ENCODE data around the gene CADM2.

Gene CADM2

GRCh38 chr3:85312331-85312730, 353.5 kb downstream of the CADM2 start:
- Histone ChIP-seq H3K36me3 (ENCODE audit: insufficient read depth) (no peaks in the 10 kb centered on the region), H3K4me1 (ENCODE audit: low read depth, poor library complexity, severe bottlenecking) (no peaks in the 10 kb centered on the region), H3K4me2 (no peak overlapping the region), H3K79me2 (ENCODE audit: insufficient read depth, low read depth) (no peaks in the 10 kb centered on the region), H3K9ac (no peak overlapping the region), H3K27ac (no peak overlapping the region), H3K4me3 (IDR thresholded peaks at IDR 0.05; ENCODE audit: insufficient read depth, low read depth, low read length) (no peak overlapping the region), H4K20me1 (ENCODE audit: insufficient read depth) (no peaks in the 10 kb centered on the region), H3K27me3 (ENCODE audit: insufficient read depth, low read depth) (no peaks in the 10 kb centered on the region), H2AFZ (ENCODE audit: low read depth) (no peak overlapping the region)
- TF ChIP-seq CTCF (conservative IDR thresholded peaks at IDR 0.05; ENCODE audit: low read depth, low read length), result no peak

- Histone ChIP-seq H4K20me1 (ENCODE audit: insufficient read depth) (no peaks in the 10 kb centered on the region), H3K27me3 (ENCODE audit: insufficient read depth, low read depth) (no peaks in the 10 kb centered on the region), H3K27ac (no peak overlapping the region), H3K4me3 (IDR thresholded peaks at IDR 0.05; ENCODE audit: insufficient read depth, low read depth, low read length) (no peak overlapping the region), H3K9ac (no peak overlapping the region), H3K4me1 (ENCODE audit: low read depth, poor library complexity, severe bottlenecking) (no peaks in the 10 kb centered on the region), H3K36me3 (ENCODE audit: insufficient read depth) (no peaks in the 10 kb centered on the region), H3K79me2 (ENCODE audit: insufficient read depth, low read depth) (no peaks in the 10 kb centered on the region), H2AFZ (ENCODE audit: low read depth) (no peak overlapping the region), H3K4me2 (no peak overlapping the region)
- TF ChIP-seq CTCF (conservative IDR thresholded peaks at IDR 0.05; ENCODE audit: low read depth, low read length), result no peak
Observed at GRCh38 chr3:85313380-85313779, 354.6 kb downstream of the CADM2 start.

- Histone ChIP-seq H3K79me2 (ENCODE audit: insufficient read depth, low read depth) (no peaks in the 10 kb centered on the region), H3K27ac (no peak overlapping the region), H3K27me3 (ENCODE audit: insufficient read depth, low read depth) (no peaks in the 10 kb centered on the region), H4K20me1 (ENCODE audit: insufficient read depth) (no peaks in the 10 kb centered on the region), H3K4me3 (IDR thresholded peaks at IDR 0.05; ENCODE audit: insufficient read depth, low read depth, low read length) (no peak overlapping the region), H3K4me1 (ENCODE audit: low read depth, poor library complexity, severe bottlenecking) (no peaks in the 10 kb centered on the region), H3K9ac (no peak overlapping the region), H2AFZ (ENCODE audit: low read depth) (no peak overlapping the region), H3K4me2 (no peak overlapping the region), H3K36me3 (ENCODE audit: insufficient read depth) (no peaks in the 10 kb centered on the region)
- TF ChIP-seq CTCF (conservative IDR thresholded peaks at IDR 0.05; ENCODE audit: low read depth, low read length), result no peak
Observed at GRCh38 chr3:85316252-85316651, 357.5 kb downstream of the CADM2 start.

- Histone ChIP-seq H3K27ac (no peak overlapping the region), H4K20me1 (ENCODE audit: insufficient read depth) (no peaks in the 10 kb centered on the region), H3K27me3 (ENCODE audit: insufficient read depth, low read depth) (no peaks in the 10 kb centered on the region), H3K79me2 (ENCODE audit: insufficient read depth, low read depth) (no peaks in the 10 kb centered on the region), H3K36me3 (ENCODE audit: insufficient read depth) (no peaks in the 10 kb centered on the region), H3K4me1 (ENCODE audit: low read depth, poor library complexity, severe bottlenecking) (no peaks in the 10 kb centered on the region), H3K4me2 (no peak overlapping the region), H3K4me3 (IDR thresholded peaks at IDR 0.05; ENCODE audit: insufficient read depth, low read depth, low read length) (no peak overlapping the region), H2AFZ (ENCODE audit: low read depth) (no peak overlapping the region), H3K9ac (no peak overlapping the region)
- TF ChIP-seq CTCF (conservative IDR thresholded peaks at IDR 0.05; ENCODE audit: low read depth, low read length), result no peak
Observed at GRCh38 chr3:85321892-85322291, 363.1 kb downstream of the CADM2 start.

- no peak for TF ChIP-seq CTCF (conservative IDR thresholded peaks at IDR 0.05; ENCODE audit: low read depth, low read length)
- H3K36me3 ChIP-seq (ENCODE audit: insufficient read depth), result no peaks in the 10 kb centered on the region
Observed at GRCh38 chr3:85330071-85330470, 371.3 kb downstream of the CADM2 start.

More at GRCh38 chr3:85330071-85330470, 371.3 kb downstream of the CADM2 start:
- Histone ChIP-seq H3K4me3 (IDR thresholded peaks at IDR 0.05; ENCODE audit: insufficient read depth, low read depth, low read length) (no peak overlapping the region), H3K79me2 (ENCODE audit: insufficient read depth, low read depth) (no peaks in the 10 kb centered on the region), H2AFZ (ENCODE audit: low read depth) (no peak overlapping the region), H3K4me1 (ENCODE audit: low read depth, poor library complexity, severe bottlenecking) (no peaks in the 10 kb centered on the region), H4K20me1 (ENCODE audit: insufficient read depth) (no peaks in the 10 kb centered on the region), H3K27ac (no peak overlapping the region), H3K27me3 (ENCODE audit: insufficient read depth, low read depth) (no peaks in the 10 kb centered on the region), H3K9ac (no peak overlapping the region), H3K4me2 (no peak overlapping the region)

Data from KMS-11 (cell line).